Activated CD4-positive, alpha-beta T cell treated with anti-CD3 and anti-CD28 coated beads for 36 hours (primary cell): Measurements from ENCODE around the gene FAM219B. TPM values are rescaled to one million over a fixed set of nuclear protein-coding genes. Genes with fewer than 3 reads are reported as not detected.
"Not testable (repeated sequence)": the region's sequence is repeated elsewhere in the genome, so short reads cannot be mapped to it uniquely, and the experiment has no call there.

ENCODE experiments used
- ATAC-seq: fragments of 200-7000 bp; cut with Tn5 transposase; one replicate; pipeline ENCODE4 v1.10.0; 2021; ENCODE audit warnings: mild to moderate bottlenecking, moderate library complexity
- CTCF ChIA-PET: fragments of 350-600 bp; sonication (Branson Sonifier 250); formaldehyde crosslinking; loops from one replicate; lab custom pipeline; 2021; ENCODE audit warnings: antibody characterized with exemption; lab: Charles Lee
- POLR2A ChIA-PET: fragments of 350-600 bp; sonication (Branson Sonifier 250); formaldehyde crosslinking; loops from one replicate; lab custom pipeline; 2021; ENCODE audit warnings: antibody characterized with exemption, inconsistent platforms; lab: Charles Lee
- DNase-seq: peaks from one replicate; pipeline ENCODE4 v3.0.0-alpha.2; 2020
- H3K27ac Mint-ChIP-seq: one replicate; pipeline ENCODE4 v1.8.0; 2021; ENCODE audit warnings: mixed read lengths
- H3K27me3 Mint-ChIP-seq: one replicate; pipeline ENCODE4 v1.8.0; 2021; ENCODE audit warnings: mixed read lengths
- H3K36me3 Mint-ChIP-seq: one replicate; pipeline ENCODE4 v1.8.0; 2021; ENCODE audit warnings: low read depth, mixed read lengths
- H3K4me1 Mint-ChIP-seq: one replicate; pipeline ENCODE4 v1.8.0; 2021; ENCODE audit warnings: mixed read lengths
- H3K4me3 Mint-ChIP-seq: one replicate; pipeline ENCODE4 v1.8.0; 2021; ENCODE audit warnings: mild to moderate bottlenecking, moderate library complexity, mixed read lengths
- H3K9me3 Mint-ChIP-seq: one replicate; pipeline ENCODE4 v1.8.0; 2021; ENCODE audit warnings: low read depth, mixed read lengths
- intact Hi-C, 2 experiments: fragments of 100-400 bp; cut with DNase I in 1 of 2; cut with micrococcal nuclease in 1 of 2; formaldehyde crosslinking; loops; one replicate each; pipeline versions ENCODE4 v1.14.2 to v1.15.1; 2022 to 2024; cut with DNase I, micrococcal nuclease
- total RNA-seq, 2 experiments: library from RNA; stranded (reverse); gene quantifications; one replicate each; pipeline ENCODE4 v1.2.3, GENCODE V29; 2021

Gene FAM219B
- total RNA-seq, 2 experiments from 2014 or later: 39.3 to 49.7 TPM

DNA sequence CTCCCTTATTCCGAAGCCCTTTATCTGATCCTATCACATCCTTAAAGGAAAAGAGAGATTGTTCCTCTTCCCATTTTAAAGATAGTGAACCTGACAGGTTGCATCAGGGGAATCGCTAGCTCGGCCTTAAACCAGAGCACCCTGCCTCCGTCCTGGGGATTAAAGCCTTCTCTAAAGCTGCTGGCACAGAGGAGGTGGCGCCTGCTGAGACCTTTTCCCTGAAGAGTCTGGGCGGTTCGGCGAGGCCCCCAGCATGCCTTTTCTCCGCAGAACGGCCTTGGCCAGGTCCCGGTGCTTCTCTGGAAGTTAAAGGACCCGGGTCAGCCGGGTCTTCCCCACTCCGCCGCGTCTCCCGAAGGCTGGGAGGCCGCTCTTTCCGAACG, 593 bp downstream of the FAM219B start:
- POLR2A ChIA-PET: interaction anchor here (1.0 to 1.7 kb wide), 6 partner anchors 11 to 112 kb away, joined by 3 to 7 read pairs (median 4); partner anchors contain the start of genes COX5A and MPI
- ATAC-seq (peak; percentile 42), DNase-seq (peak; percentile 60)
- intact Hi-C loops: loop anchor here (1.0 to 5.0 kb wide), 6 partner anchors 16 to 296 kb away; partner anchors contain the start of genes C15orf39 (in 1 of the 2), COX5A (in 1 of the 2), MPI (in 1 of the 2) and SCAMP2 (in 1 of the 2)
- Mint-ChIP-seq H3K4me3 (peak overlapping the region; percentile 92), H3K4me1 (peaks cover 40% of the 10 kb centered on the region), H3K9me3 (no peaks in the 10 kb centered on the region), H3K27ac (peak overlapping the region; percentile 70), H3K36me3 (peaks cover 32% of the 10 kb centered on the region), H3K27me3 (no peaks in the 10 kb centered on the region)
- CTCF ChIA-PET: interaction anchor here (0.6 to 2.9 kb wide), 13 partner anchors 8 to 270 kb away, joined by 3 to 11 read pairs (median 5); no protein-coding TSS in a partner anchor

DNA sequence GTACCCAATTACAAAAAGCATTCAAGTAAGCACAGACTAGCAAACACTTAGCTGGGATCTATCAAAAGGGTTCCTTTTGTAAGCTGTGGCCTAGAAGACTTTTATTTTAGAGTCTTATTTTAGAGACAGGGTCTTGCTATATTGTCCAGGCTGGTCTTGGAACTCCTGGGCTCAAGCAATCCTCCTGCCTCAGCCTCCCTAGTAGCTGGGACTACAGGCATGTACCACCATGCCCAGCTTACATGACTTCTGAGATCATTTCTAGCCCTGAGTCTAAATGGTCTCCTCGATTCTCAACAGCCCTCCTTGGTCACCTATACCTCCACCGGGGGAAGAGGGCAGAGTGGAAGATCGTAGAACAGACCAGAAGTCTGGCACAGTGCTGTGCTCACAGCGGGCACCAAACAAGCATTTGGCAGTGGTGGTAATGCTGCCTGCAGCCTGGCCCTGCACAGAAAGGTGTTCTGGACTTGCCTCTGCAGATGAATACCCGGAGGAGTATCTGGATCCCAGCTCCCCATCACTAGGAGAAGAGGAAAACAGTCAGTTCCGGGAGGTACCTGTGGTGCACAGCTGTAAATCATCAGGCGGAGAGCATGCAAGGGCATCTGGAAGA, 2.4 kb downstream of the FAM219B start:
- H3K27me3 Mint-ChIP-seq: no peaks in the 10 kb centered on the region
- ATAC-seq: no peak
- CTCF ChIA-PET: interaction anchor here (0.7 to 6.1 kb wide), 4 partner anchors 31 to 134 kb away, joined by 3 to 64 read pairs (median 20); partner anchors contain the start of gene SCAMP2
- H3K4me3 Mint-ChIP-seq: no peak overlapping the region
- DNase-seq: no peak
- intact Hi-C loops: loop anchor here in 1 of 2 experiments (5.0 kb wide), 2 partner anchors 267 to 287 kb away; partner anchors contain the start of gene CLK3
- POLR2A ChIA-PET: no interaction called here
- peaks cover 44% of the 10 kb centered on the region for H3K4me1 Mint-ChIP-seq
- no peak overlapping the region for H3K27ac Mint-ChIP-seq
- peaks cover 42% of the 10 kb centered on the region for H3K36me3 Mint-ChIP-seq
- no peaks in the 10 kb centered on the region for H3K9me3 Mint-ChIP-seq

DNA sequence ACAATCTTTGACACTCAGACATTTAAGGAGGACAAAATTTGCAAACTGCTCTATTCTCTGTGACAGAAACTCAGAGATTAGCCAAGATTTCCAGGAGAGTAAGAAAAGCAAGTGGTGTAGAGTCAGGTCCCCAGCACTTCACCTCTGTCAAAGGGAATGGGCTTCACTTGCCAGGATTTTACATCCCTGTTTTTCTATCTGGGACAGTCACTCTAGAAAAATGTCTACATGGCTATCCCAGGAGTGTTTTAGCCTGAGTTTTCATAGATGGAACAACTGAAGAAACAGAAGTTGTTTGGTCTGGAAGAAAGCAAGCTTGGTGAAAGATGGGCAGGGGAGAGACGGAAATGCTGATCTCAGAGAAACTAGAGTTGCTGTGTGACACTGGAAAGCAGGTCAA, 3.0 kb downstream of the FAM219B start:
- H3K36me3 Mint-ChIP-seq: peaks cover 42% of the 10 kb centered on the region
- ATAC-seq (no peak), DNase-seq (no peak)
- CTCF ChIA-PET: interaction anchor here (0.6 to 6.1 kb wide), 4 partner anchors 30 to 133 kb away, joined by 3 to 64 read pairs (median 21); partner anchors contain the start of gene SCAMP2
- peaks cover 44% of the 10 kb centered on the region for H3K4me1 Mint-ChIP-seq
- H3K27ac Mint-ChIP-seq: peak overlapping the region; percentile 43
- intact Hi-C loops: loop anchor here in 1 of 2 experiments (5.0 kb wide), 2 partner anchors 266 to 286 kb away; partner anchors contain the start of gene CLK3
- H3K9me3 Mint-ChIP-seq: no peaks in the 10 kb centered on the region
- no peaks in the 10 kb centered on the region for H3K27me3 Mint-ChIP-seq
- POLR2A ChIA-PET: interaction anchor here (0.6 kb wide), 1 partner anchor 120 kb away, joined by 4 read pairs; the partner anchor contains the start of gene PPCDC
- H3K4me3 Mint-ChIP-seq: no peak overlapping the region

DNA sequence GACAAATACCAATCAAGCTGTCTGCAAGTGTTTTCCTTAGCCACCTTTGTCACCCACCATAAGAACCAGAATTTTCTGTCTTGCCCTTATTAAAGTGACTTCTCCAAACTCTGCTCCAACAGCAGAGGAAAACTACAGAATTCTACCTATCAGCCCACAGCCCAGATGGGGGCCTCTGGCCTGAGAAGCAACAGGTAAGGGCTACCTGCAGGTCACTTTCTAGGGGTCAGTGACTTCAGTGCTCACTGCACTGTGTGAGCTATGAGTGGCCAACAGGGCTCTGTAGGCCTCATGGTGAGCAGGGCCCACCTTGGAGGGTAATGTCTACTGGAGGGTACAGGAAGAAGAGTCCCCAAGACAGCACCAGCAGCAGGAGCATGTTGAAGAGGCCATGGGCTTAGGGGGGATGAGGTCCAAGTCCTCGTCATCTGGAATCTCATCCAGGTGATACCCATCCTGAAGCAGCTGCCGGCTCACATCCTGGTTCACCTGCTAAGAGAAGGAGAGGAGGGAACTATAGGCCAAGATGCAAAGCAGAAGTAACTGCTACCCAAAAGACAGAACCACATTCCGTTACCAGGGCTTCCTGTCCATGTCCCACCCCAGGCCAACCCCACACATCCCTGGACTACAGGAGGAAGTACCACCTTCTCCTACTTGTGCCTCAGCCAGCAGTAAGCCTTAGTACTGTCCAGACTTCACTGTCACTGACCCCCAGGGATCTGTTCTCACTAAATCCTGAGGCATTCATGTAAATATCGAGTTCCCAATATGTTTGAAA, 4.2 kb downstream of the FAM219B start:
- H3K9me3 Mint-ChIP-seq: no peaks in the 10 kb centered on the region

DNA sequence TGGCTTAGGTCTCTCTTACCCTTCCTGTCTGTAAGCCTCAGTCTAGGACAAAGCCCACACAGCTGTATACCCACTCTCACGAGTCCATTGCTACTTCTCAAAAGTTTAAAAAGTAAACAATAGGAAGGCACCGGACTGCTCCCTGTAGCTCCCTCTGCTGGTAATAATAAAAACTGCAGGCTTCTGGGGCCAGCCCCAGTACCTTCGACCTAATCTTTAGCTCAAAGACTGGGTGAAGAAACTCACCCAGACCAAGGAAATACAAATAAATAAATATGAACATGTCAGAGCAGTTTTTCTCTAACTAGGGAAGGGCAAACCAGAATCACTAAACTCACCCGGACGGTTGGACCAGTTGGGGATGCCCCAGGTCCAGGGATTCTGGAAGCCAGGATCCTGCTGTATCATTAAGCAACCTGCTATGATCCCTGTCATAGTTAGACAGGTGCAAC, 5.0 kb downstream of the FAM219B start:
- intact Hi-C loops: loop anchor here (1.0 to 5.0 kb wide), 5 partner anchors 49 to 284 kb away; partner anchors contain the start of genes CLK3 (in 1 of the 2) and ULK3 (in 1 of the 2)
- no peaks in the 10 kb centered on the region for H3K9me3 Mint-ChIP-seq
- peaks cover 34% of the 10 kb centered on the region for H3K4me1 Mint-ChIP-seq
- peaks cover 45% of the 10 kb centered on the region for H3K36me3 Mint-ChIP-seq
- H3K27ac Mint-ChIP-seq: peak overlapping the region; percentile 59
- H3K27me3 Mint-ChIP-seq: no peaks in the 10 kb centered on the region
- ChIA-PET CTCF (interaction anchor here (0.6 to 6.1 kb wide), 60 partner anchors 9 to 730 kb away, joined by 3 to 64 read pairs (median 4); partner anchors contain the start of genes ARID3B, COX5A, CPLX3 and EDC3), POLR2A (interaction anchor here (0.6 kb wide), 2 partner anchors 117 to 887 kb away, joined by 3 read pairs; no protein-coding TSS in a partner anchor)
- DNase-seq (peak; percentile 72), ATAC-seq (peak; percentile 34)
- H3K4me3 Mint-ChIP-seq: no peak overlapping the region

More for the DNA sequence above, 4.2 kb downstream of the FAM219B start:
- Mint-ChIP-seq H3K4me1 (peaks cover 40% of the 10 kb centered on the region), H3K4me3 (no peak overlapping the region), H3K27ac (peak overlapping the region; percentile 47), H3K36me3 (peaks cover 44% of the 10 kb centered on the region), H3K27me3 (no peaks in the 10 kb centered on the region)
- CTCF ChIA-PET: interaction anchor here (0.7 to 6.1 kb wide), 50 partner anchors 8 to 362 kb away, joined by 3 to 64 read pairs (median 5); partner anchors contain the start of genes ARID3B, COX5A, CPLX3 and MPI
- POLR2A ChIA-PET: no interaction called here
- ATAC-seq (no peak), DNase-seq (no peak)
- intact Hi-C loops: loop anchor here in 1 of 2 experiments (5.0 kb wide), 2 partner anchors 265 to 285 kb away; partner anchors contain the start of gene CLK3

DNA sequence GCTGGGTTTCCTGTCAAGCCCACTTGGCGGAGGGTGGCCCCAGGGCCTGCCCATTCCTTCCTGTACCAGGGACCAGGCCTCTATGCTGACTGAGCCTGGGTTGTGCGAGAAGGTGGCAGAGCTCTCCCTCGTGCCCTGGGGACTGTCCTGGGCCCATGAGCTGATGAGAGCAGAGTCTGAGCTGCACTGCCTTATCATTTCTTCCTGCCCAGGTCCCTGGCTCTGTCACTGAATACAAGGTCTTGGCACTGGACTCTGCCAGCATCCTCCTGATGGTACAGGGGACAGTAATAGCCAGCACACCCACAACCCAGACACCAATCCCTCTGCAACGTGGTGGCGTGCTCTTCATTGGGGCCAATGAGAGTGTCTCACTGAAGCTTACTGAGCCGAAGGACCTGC, 9.3 kb downstream of the FAM219B start:
- intact Hi-C loops: no loop called here
- no peaks in the 10 kb centered on the region for H3K9me3 Mint-ChIP-seq
- no peak for DNase-seq
- ATAC-seq: no peak
- ChIA-PET POLR2A (no interaction called here), CTCF (interaction anchor here (0.6 to 2.4 kb wide), 4 partner anchors 10 to 101 kb away, joined by 3 to 8 read pairs (median 4); partner anchors contain the start of gene FAM219B)
- H3K27ac Mint-ChIP-seq: no peak overlapping the region
- H3K4me3 Mint-ChIP-seq: no peak overlapping the region
- no peaks in the 10 kb centered on the region for H3K27me3 Mint-ChIP-seq
- peaks cover 28% of the 10 kb centered on the region for H3K4me1 Mint-ChIP-seq
- peaks cover 49% of the 10 kb centered on the region for H3K36me3 Mint-ChIP-seq

DNA sequence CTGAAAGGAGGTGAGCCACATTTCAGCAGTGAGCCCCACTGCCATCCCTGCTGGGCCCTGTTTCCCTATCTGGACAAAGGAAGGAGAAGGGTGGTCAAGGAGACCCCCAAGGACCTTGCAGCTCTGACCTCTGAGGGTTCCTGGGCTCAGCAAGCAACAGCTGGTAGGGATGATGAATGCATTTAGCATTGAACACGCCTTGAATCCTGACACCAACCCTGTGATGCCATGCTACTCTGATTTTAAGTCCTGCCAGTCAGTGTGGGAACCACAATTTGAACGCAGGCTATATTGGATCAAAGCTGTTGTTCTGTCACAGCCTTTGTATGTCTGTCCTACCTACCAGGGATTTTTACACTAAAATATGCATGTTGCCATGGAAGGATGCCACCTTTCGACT, 10.3 kb downstream of the FAM219B start:
- H3K36me3 Mint-ChIP-seq: peaks cover 53% of the 10 kb centered on the region
- ChIA-PET POLR2A (no interaction called here), CTCF (interaction anchor here (0.7 to 1.5 kb wide), 2 partner anchors 41 to 125 kb away, joined by 3 to 4 read pairs; no protein-coding TSS in a partner anchor)
- H3K27me3 Mint-ChIP-seq: no peaks in the 10 kb centered on the region
- no peak overlapping the region for H3K27ac Mint-ChIP-seq
- no peak for DNase-seq
- H3K9me3 Mint-ChIP-seq: no peaks in the 10 kb centered on the region
- peaks cover 29% of the 10 kb centered on the region for H3K4me1 Mint-ChIP-seq
- no peak for ATAC-seq
- intact Hi-C loops: no loop called here
- no peak overlapping the region for H3K4me3 Mint-ChIP-seq

DNA sequence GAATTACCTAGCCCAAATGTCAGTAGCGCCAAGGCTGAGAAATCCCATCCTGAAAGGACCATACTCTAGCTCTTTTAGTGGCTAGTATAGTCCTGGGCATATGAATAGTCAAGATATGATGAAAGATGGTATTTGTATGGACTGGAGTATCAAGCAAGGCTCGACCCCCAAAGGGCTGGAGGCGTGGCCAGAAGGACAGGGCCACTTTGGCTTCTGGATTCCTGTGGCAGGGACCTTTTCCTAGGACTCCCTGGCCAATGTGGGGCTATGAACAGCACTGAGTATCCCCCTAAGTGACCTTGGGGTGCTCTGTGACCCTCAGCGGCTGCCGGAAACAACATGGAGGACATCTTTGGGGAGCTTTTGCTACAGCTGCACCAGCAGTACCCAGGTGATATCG, 10.8 kb downstream of the FAM219B start:
- peaks cover 33% of the 10 kb centered on the region for H3K4me1 Mint-ChIP-seq
- no peak overlapping the region for H3K27ac Mint-ChIP-seq
- no peak overlapping the region for H3K4me3 Mint-ChIP-seq
- ChIA-PET CTCF (interaction anchor here (0.6 to 1.5 kb wide), 2 partner anchors 125 to 660 kb away, joined by 4 to 5 read pairs; partner anchors contain the start of gene CCDC33), POLR2A (no interaction called here)
- no peaks in the 10 kb centered on the region for H3K9me3 Mint-ChIP-seq
- intact Hi-C loops: no loop called here
- DNase-seq (no peak), ATAC-seq (no peak)
- H3K27me3 Mint-ChIP-seq: no peaks in the 10 kb centered on the region
- H3K36me3 Mint-ChIP-seq: peaks cover 52% of the 10 kb centered on the region

DNA sequence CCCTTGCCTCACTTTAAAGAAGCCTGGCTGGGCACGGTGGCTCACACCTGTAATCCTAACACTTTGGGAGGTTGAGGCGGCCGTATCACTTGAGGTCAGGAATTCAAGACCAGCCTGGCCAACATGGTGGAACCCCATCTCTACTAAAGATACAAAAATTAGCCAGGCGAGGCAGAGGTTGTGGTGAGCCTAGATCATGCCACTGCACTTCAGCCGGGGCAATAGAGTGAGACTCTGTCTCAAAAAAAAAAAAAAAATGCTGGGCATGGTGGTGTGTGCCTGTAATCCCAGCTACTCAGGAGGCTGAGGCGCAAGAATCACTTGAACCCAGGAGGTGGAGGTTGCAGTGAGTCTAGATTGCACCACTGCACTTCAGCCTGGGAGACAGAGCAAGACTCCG, 12.3 kb downstream of the FAM219B start:
- not testable (repeated sequence) for H3K27ac Mint-ChIP-seq, ATAC-seq, DNase-seq, H3K9me3 Mint-ChIP-seq, H3K27me3 Mint-ChIP-seq, H3K4me3 Mint-ChIP-seq
- H3K4me1 Mint-ChIP-seq: peaks cover 39% of the 10 kb centered on the region
- intact Hi-C loops: loop anchor here in 1 of 2 experiments (5.0 kb wide), 1 partner anchor 112 kb away; the partner anchor contains the start of gene CSK
- POLR2A ChIA-PET: interaction anchor here (0.7 to 1.0 kb wide), 2 partner anchors 44 to 46 kb away, joined by 6 read pairs; partner anchors contain the start of gene COX5A
- CTCF ChIA-PET: interaction anchor here (0.6 to 0.7 kb wide), 3 partner anchors 47 to 627 kb away, joined by 3 read pairs; no protein-coding TSS in a partner anchor
- H3K36me3 Mint-ChIP-seq: peaks cover 49% of the 10 kb centered on the region

DNA sequence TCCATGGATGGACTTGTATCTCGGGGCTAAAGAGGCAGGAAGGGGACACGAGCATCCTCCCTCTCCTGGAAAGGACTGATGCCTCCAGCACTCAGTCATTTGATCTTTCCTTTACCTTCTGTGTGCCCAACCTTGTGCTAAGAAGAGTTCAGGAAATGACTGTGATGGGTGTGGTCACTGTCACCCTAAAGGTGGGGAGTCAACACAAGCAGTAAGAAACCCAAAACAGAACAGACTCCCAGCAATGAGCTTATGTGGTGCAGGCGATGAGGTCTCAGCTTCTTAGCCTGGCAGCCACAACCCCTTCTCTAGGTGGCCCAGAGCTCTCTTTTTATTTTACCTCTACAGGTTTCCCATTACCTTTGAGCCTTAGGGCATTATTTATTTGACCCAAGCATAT, 13.0 kb downstream of the FAM219B start:
- H3K4me3 Mint-ChIP-seq: no peak overlapping the region
- DNase-seq (no peak), ATAC-seq (peak; percentile 11)
- no peaks in the 10 kb centered on the region for H3K27me3 Mint-ChIP-seq
- peaks cover 46% of the 10 kb centered on the region for H3K4me1 Mint-ChIP-seq
- H3K36me3 Mint-ChIP-seq: peaks cover 49% of the 10 kb centered on the region
- no peaks in the 10 kb centered on the region for H3K9me3 Mint-ChIP-seq
- ChIA-PET CTCF (interaction anchor here (0.6 to 0.7 kb wide), 3 partner anchors 13 to 571 kb away, joined by 3 to 4 read pairs (median 3); partner anchors contain the start of gene FAM219B), POLR2A (interaction anchor here (0.6 to 1.0 kb wide), 3 partner anchors 44 to 1000 kb away, joined by 3 to 6 read pairs (median 6); partner anchors contain the start of gene COX5A)
- H3K27ac Mint-ChIP-seq: peak overlapping the region; percentile 53
- intact Hi-C loops: loop anchor here in 1 of 2 experiments (5.0 kb wide), 1 partner anchor 111 kb away; the partner anchor contains the start of gene CSK
